Right kidney (tissue), 9 donors: ENCODE measurements around the gene ADGRB2.

ENCODE experiments used
- DNase-seq: peaks from one replicate; pipeline ENCODE4 v3.0.0-alpha.2; 2016
- long read RNA-seq, 8 donors: transcript quantifications; one replicate each; lab custom pipeline, GENCODE V29; 2026

The ADGRB2 gene
- long read RNA-seq, donor 1, partial matches to known transcripts: 7 of 7 reads
- long read RNA-seq, donor 1, other reads (novel, unspliced or antisense): 0 of 7 reads
- long read RNA-seq, donor 2: 0 reads
- long read RNA-seq, donor 3: 0 reads
- long read RNA-seq, donor 4: 0 reads
- long read RNA-seq, donor 5: 0 reads
- long read RNA-seq, donor 6: 0 reads
- long read RNA-seq, donor 7, partial matches to known transcripts: 8 of 9 reads
- long read RNA-seq, donor 7, other reads (novel, unspliced or antisense): 0 of 9 reads
- long read RNA-seq, donor 8: 0 reads

DNA sequence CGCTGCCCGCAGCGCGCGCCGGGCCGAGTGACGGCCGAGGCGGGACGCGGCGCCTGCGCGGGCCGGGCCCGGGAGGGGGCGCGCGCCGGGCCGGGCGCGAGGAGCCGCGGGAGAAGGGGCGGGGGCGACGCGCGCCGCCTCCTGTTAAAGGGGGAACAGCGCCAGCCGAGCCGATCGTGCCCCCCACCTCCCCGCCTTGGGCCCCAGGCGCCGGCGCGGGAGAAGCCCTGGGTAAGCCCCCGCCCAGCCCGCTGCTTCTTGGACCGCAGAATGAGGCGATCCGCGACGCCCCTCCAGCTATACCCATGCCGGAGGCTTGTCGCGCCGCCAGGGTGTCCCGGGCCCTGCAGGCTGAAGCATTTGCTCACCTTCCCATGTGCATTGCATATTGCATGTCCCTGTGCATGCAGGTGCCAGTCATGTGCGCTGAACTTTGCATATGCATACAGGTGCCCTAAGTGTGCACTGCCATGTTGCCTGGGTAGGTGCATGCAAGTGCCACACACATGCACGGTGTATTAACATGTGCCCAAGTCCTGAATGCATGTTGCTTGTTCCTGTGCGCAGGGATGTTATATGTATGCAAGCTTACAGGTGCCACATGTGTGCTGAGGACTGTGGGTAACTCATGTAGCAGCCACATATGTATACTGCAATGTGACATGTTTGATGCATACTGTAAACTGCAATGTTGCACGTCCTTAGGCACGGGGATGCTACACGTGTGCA lies at the start of gene ADGRB2:
Gene ADGRB2, minus strand, starts transcription at position 29 of the 729 bp plus-strand sequence. CDS start 7,119 bp downstream, outside the sequence.
- no peak for DNase-seq

GRCh38 chr1:31812158-31812829 lies 48.2 kb upstream of the ADGRB2 start:
- no peak for DNase-seq

DNA sequence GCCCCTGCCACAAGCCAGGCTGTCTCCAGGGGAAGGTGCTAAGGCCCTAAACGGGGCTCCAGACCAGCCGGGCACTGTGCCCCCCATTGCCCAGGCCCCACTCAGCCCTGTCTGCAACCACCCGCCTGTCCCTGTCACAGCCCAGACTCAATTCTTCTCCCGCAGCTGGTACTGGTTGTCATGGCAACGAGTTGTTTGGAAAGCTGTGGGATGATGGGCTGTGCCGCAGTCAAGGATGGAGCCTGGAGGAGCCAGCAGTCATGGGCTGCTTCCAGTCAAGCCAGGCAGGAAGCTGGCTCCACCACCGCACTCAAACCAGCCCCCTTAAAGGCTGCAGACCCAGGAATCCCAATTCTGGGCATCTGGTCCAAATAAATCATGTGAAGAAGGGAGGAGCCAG lies 47.5 kb upstream of the ADGRB2 start:
- no peak for DNase-seq

- DNase-seq: no peak
Observed at GRCh38 chr1:31809698-31810097, 45.6 kb upstream of the ADGRB2 start.

DNA sequence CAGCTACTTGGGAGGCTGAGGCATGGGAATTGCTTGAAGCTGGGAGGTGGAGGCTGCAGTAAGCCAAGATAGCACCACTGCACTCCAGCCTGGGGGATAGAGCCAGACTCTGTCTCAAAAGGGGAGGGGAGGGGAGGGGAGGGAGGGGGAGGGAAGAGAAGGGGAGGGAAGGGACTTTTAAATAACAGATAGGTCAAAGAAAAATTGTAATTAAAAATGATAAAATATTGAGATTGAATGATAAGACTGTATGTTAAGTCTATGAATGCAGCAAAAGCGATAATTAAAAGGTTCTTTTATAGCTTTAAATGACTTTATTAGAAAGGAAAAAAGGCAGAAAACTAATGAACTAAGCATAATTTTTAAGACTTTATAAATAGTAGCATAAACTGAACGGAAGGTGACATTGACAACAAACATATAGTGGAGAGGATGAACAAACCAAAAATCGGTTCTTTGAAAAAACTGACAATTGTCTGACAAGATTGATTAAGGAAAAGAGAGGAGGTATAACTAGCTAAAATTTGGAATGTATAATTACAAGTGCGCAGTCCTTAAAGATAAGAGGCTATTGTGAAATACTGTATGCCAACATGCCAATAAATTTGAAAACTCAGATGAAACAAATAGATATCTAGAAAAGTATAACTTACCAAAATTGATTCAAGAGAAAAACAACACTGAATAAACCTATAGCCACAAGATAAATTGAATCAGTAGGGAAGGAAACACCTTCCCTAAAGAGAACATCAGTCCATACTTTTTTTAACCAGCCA lies 43.3 kb upstream of the ADGRB2 start:
- no peak for DNase-seq

GRCh38 chr1:31805318-31805717 lies 41.2 kb upstream of the ADGRB2 start:
- no peak for DNase-seq

- DNase-seq: no peak
Observed at GRCh38 chr1:31804098-31804497, 40.0 kb upstream of the ADGRB2 start.

GRCh38 chr1:31803610-31804009 lies 39.5 kb upstream of the ADGRB2 start:
- DNase-seq: no peak

DNA sequence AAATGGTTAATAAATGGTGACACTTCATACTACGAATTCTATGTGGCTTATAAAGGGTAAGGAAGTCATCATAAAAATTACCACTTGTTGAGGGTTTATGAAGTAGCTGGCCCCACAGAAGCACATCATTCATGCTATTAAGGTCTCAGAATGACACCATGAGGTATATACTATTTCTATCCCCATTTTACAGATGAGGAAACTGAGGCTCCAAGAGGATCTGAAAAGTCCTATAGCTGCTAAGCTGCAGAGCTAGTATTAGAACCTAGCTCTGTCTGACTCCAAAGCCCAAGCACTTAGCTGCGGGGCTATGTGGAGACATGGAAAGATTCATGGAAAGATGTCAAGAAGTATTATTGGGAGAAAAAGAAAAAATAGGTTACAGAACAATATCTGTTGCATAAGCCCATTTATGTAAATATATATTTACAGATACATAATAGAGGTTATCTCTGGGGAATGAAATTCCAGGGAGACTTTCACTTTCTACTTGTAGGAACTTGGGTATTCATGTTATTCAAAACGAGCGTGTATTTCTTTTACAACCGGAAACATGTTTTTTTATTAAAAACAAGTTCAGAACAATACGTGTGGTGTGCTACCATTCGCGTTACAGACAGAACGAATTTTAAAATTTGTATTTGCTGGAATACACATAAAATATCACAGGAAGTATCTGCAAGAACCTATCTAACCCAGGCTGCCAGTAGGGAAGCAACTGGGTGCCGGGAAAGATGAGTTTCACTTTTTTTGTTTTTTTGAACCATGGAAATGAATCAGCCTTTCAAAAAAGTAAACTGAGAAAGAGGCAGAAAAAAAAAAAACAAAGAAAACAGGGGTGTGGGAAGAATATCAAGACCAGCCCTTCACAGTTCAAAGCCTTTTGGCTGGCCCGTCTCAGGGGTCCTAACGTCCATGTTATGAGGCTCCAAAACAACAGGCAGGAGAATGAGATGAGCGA lies 38.3 kb upstream of the ADGRB2 start:
- DNase-seq: no peak

DNA sequence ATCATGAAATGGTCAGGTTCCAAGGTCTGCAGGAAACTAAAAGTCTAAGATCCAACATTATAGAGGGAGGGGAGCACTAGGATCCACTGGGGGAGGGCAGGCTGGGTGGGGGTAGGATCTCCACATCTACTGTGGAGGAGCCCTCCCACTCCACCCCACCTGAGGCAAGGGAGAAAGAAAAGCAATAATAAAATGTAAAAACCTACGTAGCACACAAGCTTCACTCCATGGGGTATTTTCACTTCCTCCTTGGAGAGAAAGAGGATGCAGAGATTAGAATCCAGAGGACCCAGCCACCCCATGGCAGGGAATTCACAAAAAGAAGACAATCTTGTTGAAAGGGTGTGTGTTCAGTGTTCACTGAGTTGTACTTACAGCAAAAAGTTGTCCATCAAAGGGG lies 37.3 kb upstream of the ADGRB2 start:
- DNase-seq: no peak

GRCh38 chr1:31800674-31800967 lies 36.5 kb upstream of the ADGRB2 start:
- DNase-seq: no peak

- no peak for DNase-seq
Observed at GRCh38 chr1:31799895-31800673, 35.9 kb upstream of the ADGRB2 start.

- DNase-seq: no peak
Observed at GRCh38 chr1:31799196-31799894, 35.2 kb upstream of the ADGRB2 start.

DNA sequence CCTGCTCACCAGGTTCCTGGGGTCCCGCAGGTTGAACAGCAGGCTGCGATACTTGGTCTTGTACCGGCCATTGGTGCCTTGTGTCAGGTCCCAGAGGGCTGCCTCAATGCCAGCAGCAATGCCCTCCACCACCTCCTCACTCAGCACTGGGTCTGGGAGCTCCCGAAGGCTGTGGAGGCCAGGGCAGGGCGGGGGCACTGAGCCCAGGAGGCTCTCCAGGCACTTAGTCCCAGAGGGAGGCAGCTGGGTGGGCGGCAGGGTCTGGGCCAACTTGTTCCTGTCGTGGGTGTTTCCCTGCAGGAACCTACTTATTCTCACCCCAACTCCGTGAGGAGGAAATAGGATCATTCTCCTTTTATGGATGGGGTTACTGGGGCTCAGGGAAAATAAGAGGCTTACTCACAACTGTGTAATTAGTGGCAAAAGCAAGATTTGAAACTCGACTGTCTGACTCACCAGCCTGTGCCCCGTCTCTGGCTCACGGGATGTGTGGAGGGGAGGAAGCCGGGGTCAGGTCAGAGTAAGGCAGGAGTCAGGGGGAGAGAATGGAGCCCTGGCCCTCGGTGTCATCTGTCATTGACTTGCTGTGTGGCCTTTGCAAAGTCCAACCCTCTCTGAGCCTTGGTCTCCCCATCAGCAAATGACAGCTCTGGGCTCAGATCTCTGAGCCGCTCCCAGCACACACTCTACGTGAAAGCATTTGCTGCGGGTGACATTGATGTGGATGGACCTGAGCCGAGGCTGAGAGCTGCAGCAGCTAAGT lies 34.5 kb upstream of the ADGRB2 start:
- no peak for DNase-seq

DNA sequence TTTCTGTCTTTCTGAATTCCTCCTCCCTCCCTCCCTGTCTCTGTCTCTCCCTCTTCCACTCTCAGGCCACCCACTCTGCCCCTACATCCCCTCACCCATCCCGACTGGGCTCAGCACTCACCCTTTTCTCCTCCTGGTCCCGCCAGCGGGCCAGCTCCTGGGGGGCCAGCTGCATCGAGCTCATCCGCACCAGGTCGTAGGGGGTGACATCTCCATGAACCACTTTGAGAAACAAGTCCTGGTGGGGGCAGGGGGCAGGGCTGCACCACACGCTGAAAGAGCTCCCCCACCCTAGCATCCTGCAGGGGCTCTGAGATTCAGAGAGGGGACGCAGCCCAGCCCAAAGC lies 33.9 kb upstream of the ADGRB2 start:
- DNase-seq: no peak

DNA sequence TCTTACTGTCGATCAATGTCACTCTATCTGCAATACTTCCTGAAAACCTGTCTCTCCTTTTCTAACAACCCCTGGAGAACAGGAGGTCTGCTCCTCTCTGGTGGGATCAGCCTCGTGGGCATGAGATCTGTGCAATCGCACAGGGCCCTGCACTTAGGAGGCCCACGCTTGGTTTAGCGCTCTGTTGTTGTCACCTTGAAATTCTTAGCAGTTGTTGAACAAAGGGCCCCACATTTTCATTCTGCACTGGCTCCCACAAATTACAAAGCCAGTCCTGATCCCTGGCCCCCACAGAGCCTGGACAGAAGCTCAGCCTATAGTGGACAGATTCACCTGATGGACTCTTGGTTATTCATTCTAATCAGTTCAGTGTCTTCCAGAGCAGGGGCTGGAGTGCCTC lies 33.1 kb upstream of the ADGRB2 start:
- no peak for DNase-seq

DNA sequence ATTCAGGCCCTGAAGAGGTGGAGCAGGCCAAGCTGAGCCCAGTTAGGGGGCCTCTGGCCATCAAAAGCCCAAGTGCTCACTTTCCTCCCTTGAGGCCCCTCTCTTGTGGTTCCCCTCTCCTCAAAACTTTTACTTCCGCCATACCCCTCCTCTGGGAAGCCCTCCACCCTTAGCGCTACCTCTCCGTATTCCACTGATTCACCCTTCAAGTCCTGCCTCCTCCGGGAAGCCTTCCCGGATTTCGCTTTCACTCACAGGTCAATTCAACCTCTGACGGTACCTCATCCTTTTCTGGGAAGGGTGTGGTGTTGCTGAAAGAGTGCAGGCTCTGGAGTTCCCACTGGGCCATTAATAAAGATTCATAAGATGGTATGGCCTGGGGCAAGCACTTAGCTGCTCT lies 32.6 kb upstream of the ADGRB2 start:
- DNase-seq: no peak

DNA sequence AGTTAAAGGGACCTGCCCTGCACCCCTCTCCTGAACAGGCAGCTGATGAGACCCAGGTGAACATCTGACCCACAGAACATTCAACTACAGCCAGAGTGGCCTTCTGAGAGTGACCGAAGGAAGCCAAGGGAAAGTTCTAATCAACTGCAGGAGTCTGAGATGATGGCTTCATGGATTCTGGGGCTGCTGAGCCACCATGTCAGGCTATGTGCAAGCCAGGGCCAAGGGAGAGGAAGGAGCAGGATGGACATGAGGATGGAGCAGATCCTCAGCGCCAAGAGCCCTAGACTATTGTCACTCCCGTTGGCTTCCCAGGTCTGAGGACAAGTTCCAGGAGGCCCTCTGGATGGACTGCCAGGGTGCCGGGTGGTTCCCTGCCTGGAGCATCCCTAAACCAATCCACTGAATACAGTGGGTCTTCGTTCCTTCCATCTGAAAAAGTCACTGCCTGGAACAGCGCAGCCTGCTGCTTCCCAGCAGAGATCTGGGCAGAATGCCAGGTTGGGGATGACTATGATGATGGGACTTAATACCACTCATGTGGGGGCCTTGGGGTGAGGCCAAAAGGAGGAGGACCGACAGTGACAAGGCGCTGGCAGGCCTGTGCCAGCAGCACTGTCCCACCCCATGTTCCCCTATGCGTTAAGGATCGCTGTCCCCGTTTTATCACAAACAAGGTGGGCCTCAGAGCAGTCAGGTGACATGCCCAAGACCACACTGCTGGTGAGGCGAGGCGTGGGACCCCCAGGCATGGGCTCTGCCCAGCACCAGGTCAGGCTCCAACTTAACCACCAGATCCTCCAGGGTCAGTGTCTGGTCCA lies 31.9 kb upstream of the ADGRB2 start:
- DNase-seq: no peak
